ENCODE results near the gene GULP1.
"Not testable (repeated sequence)": the region's sequence is repeated elsewhere in the genome, so short reads cannot be mapped to it uniquely, and the experiment has no call there.

Gene GULP1

GRCh38 chr2:188291617-188292347 is at the start of gene GULP1:
GULP1 (plus strand) TSS chr2:188291874; CDS start chr2:188477703, 185,829 bp downstream.
- peak; percentile 58 for DNase-seq (ENCODE audit: low spot score)

- no peak for DNase-seq (ENCODE audit: low spot score)
These were observed 48.3 kb upstream of the GULP1 start for GRCh38 chr2:188243381-188243780.

GRCh38 chr2:188244383-188244782 is 47.3 kb upstream of the GULP1 start:
- no peak for DNase-seq (ENCODE audit: low spot score)

- no peak for DNase-seq (ENCODE audit: low spot score)
These were observed 46.4 kb upstream of the GULP1 start for GRCh38 chr2:188245230-188245629.

GRCh38 chr2:188248513-188248912 is 43.2 kb upstream of the GULP1 start:
- no peak for DNase-seq (ENCODE audit: low spot score)

- no peak for DNase-seq (ENCODE audit: low spot score)
These were observed 40.6 kb upstream of the GULP1 start for GRCh38 chr2:188251034-188251433.

GRCh38 chr2:188256420-188256819 is 35.3 kb upstream of the GULP1 start:
- DNase-seq (ENCODE audit: low spot score) = no peak

- DNase-seq (ENCODE audit: low spot score) = no peak
These were observed 26.4 kb upstream of the GULP1 start for GRCh38 chr2:188265315-188265714.

- DNase-seq (ENCODE audit: low spot score) = no peak
These were observed 23.9 kb upstream of the GULP1 start for GRCh38 chr2:188267776-188268175.

- DNase-seq (ENCODE audit: low spot score) = no peak
These were observed 22.7 kb upstream of the GULP1 start for GRCh38 chr2:188269004-188269403.

GRCh38 chr2:188272121-188272520 is 19.6 kb upstream of the GULP1 start:
- no peak for DNase-seq (ENCODE audit: low spot score)

- no peak for DNase-seq (ENCODE audit: low spot score)
These were observed 17.4 kb upstream of the GULP1 start for GRCh38 chr2:188274274-188274673.

- no peak for DNase-seq (ENCODE audit: low spot score)
These were observed 15.4 kb upstream of the GULP1 start for GRCh38 chr2:188276255-188276654.

GRCh38 chr2:188277786-188278185 is 13.9 kb upstream of the GULP1 start:
- no peak for DNase-seq (ENCODE audit: low spot score)

- no peak for DNase-seq (ENCODE audit: low spot score)
These were observed 13.1 kb upstream of the GULP1 start for GRCh38 chr2:188278388-188279092.

- no peak for DNase-seq (ENCODE audit: low spot score)
These were observed 12.6 kb upstream of the GULP1 start for GRCh38 chr2:188279093-188279445.

- DNase-seq (ENCODE audit: low spot score) = no peak
These were observed 10.9 kb upstream of the GULP1 start for GRCh38 chr2:188280811-188281222.

GRCh38 chr2:188282907-188283306 is 8.8 kb upstream of the GULP1 start:
- no peak for DNase-seq (ENCODE audit: low spot score)

- not testable (repeated sequence) for DNase-seq (ENCODE audit: low spot score)
These were observed 7.4 kb upstream of the GULP1 start for GRCh38 chr2:188284251-188284650.

- DNase-seq (ENCODE audit: low spot score) = no peak
These were observed 6.6 kb upstream of the GULP1 start for GRCh38 chr2:188285049-188285448.

- DNase-seq (ENCODE audit: low spot score) = no peak
These were observed 5.9 kb upstream of the GULP1 start for GRCh38 chr2:188285774-188286173.

GRCh38 chr2:188291142-188291616 is 495 bp upstream of the GULP1 start:
- DNase-seq (ENCODE audit: low spot score) = peak; percentile 11
